LoVo (cell line): ENCODE results near the gene WDR64.

Experiments
- DNase-seq: peaks from one replicate; pipeline ENCODE4 v3.0.0-alpha.2; 2016; ENCODE audit warnings: low spot score

WDR64 gene

GRCh38 chr1:241652012-241652411 is at the start of gene WDR64:
TSS of gene WDR64 (plus strand) at chr1:241652281. CDS start at chr1:241652485, 204 bp downstream.
- no peak for DNase-seq

DNA sequence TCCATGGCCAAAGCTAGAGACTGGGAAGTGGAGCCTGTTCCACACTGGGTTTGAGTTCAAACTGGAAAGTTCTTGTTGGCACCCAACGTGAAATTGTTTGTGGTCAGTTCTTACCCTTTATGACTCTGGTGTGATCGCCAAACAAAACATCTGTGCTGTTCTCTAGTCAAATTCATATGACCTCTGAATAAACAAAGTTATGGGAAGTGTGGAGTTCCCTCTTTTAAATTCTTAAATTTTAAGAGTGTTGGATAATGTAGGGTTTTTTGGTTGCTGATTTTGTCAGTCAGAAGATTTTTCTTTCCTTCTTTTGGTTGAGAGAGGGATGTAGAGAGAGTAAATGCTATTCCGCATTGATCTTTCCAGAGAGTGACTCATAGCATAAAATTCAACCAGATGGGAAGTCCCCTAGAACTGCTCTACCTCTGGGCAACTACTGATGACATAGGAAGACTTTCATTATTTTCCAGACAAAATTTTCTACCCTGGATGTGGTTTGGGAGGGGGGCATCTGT is 48.3 kb upstream of the WDR64 start:
- DNase-seq: no peak

- no peak for DNase-seq
Observed at GRCh38 chr1:241605146-241605805, 46.8 kb upstream of the WDR64 start.

DNA sequence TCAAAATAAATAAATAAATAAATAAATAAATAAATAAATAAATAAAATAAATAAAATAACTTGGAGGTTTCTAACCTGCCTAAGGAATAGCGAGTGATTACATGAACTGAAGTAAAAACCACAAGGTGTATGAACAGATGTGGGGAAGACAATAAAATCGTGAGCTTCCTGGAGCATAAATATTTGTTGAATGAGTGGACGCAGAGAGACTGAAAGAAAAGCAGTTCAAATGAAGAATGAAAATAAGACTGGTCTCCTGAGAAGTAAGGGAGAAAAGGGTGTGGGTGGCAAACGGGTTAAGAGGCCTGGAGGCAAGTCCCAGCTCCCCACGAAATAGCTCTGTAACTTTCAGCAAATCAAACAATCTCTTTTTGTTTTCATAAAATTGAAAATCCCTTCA is 45.5 kb upstream of the WDR64 start:
- DNase-seq: peak; percentile 74

DNA sequence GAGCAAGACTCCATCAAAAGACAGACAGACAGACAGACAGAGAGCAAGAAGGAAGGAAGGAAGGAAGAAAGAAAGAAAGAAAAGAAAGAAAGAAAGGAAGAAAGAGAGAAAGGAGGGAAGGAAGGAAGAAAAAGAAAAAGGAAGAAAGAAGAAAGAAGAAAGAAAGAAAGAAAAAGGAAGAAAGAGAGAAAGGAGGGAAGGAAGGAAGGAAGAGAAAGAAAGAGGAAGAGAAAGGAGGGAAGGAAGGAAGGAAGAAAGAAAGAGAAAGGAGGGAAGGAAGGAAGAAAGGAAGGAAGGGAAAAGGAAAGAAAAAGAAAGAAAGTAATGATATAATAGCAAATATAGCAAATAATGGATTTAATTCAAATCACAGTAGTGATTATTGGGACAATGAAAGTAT is 44.6 kb upstream of the WDR64 start:
- DNase-seq: no peak

DNA sequence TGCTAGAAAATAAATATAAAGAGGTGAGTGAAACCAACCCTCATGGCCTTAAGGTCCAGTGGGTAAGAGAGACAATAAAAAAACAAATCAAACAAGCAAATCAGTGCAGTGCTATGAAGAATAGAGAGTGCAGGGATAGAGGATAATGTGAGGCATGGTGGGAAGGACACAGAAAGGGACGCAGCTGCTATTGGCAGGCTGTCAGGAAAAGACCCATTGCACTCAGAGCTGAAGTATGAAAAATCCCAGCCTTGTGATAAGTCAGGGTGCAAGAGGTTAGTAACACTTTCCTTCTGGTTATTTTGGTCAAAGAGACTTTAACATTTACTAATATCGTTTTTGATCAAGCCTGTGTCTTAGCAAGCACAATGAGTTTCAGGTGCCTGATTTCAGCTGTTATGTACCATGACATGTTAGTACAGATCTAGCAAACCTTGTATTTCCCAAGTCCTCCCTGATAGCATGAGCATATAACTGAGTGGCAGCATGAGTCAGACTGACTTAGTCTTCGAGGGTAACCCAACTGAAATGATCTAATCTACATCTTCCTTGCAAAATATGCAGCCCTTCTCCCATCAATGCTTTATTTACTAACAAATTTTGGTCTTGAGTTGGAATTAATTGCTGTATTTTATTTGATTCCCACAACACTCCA is 43.6 kb upstream of the WDR64 start:
- no peak for DNase-seq

- DNase-seq: peak; percentile 54
Observed at GRCh38 chr1:241610056-241610815, 41.8 kb upstream of the WDR64 start.

DNA sequence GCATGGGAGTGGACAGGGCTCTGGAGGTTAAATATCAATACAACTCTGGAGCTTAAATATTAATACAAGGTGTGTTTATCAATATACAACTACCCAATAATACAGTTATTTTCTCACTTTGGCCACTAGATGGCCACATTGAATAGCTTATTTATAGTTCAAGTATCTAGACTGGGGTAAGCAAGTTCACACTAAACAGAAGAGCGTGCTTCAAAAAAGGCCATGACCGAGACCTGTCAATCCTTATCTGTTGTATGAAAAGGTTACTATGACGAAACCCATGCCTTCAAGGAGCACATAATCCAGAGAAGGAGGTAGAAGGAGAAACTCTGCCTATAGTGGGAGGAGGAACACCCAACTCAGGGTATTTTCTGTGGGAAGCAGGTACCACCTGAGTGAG is 41.0 kb upstream of the WDR64 start:
- peak; percentile 53 for DNase-seq

DNA sequence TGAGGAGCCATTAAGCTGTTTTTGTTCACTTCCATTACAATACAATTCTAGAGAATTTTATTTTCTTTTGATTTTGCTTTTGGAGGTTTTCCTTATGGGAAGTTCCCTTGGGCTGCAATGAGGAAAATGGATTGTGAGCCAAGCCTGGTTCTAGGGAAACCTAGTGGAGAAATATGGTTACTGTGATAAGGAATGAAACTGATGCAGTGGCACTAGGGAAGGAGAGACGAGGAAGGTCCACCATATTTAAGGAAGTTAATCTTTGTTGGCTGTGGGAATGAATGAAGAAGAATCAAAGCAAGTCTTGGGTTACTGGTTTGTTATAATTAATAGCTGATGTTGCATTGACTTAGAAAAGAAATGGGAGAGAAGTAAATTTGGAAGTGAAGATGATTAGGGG is 40.3 kb upstream of the WDR64 start:
- DNase-seq: no peak

- no peak for DNase-seq
Observed at GRCh38 chr1:241612533-241613477, 39.3 kb upstream of the WDR64 start.

GRCh38 chr1:241614144-241614543 is 37.9 kb upstream of the WDR64 start:
- no peak for DNase-seq

GRCh38 chr1:241614572-241614971 is 37.5 kb upstream of the WDR64 start:
- DNase-seq: no peak

DNA sequence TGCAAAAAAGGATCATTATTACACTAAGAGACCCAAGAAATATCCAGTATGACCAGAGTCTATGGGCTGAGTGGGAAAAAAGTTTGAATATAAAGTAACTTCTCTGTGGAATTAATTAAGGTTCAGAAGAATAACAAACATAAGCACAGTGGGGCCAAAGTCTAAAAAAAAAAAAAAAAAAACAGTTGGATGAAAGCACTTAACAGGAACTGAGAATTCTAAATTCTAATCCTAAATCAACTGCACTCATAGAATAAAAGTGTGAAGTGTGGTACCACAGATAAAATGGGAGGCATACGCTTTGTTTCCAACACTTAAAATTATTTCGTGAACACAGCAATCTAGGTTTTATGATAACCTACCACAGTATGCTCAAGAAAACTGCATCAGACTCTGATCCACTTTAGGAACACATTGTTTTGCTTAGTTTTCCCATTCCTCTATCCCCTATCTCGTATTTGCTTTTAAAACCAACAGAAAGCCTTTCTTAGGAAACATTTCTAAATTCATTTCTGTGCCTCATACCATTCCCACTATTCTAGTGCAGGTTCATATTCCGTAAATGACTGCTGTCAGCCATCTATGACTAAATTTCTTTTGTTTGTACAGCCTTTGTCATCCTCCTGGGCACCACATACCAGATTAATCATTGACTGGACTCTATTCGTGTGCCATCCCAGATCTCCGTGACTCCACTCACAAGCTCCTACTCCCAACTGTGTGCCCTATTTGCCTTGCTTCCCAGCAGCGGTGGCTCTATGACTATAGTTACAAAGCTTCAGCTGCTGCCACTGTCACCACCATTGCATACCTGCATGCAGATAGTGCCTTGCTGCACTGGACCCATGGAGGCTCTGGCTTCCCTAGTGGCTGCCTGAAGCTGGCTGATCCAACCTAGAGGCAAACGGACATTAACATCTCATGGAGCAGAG is 36.8 kb upstream of the WDR64 start:
- DNase-seq: peak; percentile 78

- DNase-seq: no peak
Observed at GRCh38 chr1:241617426-241617825, 34.7 kb upstream of the WDR64 start.

- DNase-seq: no peak
Observed at GRCh38 chr1:241622669-241623068, 29.4 kb upstream of the WDR64 start.

DNA sequence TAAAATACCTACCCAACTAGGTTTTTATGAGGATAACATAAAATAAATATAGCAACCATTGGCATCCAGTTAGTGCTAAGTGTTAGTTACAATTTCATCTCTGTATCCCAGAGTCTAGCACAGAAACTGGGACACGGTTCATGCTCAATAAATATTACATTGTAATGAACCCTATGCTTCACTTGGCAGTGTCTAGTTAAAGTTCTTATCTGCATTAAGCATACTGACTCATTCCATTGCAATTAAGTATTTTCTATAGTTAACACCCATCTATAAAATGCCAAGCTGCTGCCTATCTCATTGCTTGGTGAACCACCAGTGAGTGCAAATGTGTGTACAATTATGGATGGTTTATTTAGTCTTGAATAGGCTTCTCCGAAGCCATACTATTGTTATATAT is 27.1 kb upstream of the WDR64 start:
- DNase-seq: peak; percentile 63

DNA sequence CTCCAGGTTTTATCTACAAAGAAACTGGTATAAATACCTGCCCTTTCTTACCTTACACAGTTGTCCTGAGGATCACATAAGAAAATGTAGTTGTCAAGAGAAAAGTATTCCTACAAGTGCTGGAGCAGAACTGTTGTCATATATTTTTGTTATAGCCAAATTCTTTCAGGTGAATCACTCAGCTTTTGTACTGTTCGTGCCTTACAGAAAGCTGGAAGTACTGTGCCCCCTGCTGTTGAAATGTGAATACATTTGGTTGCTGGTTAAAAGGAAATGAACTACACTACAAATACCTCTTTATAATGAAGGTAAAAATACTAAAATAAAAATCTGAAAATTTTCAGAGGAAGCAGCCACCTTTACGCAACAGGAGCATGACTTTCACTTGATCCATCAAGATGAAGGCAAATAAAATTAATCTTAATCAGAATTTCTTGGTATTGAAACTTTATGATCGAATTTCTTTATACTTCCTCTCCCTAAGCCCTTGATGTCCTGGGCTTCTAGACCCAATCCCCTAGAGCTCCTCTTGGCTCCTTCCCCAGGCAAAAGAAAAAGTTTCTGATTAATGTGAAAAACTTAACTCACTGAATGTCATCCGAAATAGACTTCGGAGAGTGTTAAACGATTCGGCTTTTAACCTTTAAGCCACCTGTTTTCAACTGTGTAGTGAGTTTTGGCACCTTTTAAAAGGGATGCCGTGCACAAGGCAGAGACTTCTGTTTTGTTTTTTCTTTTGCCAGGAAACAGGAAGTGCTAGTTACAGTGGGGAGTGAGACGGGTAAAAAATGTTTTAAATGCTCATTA is 24.4 kb upstream of the WDR64 start:
- DNase-seq: peak; percentile 58

DNA sequence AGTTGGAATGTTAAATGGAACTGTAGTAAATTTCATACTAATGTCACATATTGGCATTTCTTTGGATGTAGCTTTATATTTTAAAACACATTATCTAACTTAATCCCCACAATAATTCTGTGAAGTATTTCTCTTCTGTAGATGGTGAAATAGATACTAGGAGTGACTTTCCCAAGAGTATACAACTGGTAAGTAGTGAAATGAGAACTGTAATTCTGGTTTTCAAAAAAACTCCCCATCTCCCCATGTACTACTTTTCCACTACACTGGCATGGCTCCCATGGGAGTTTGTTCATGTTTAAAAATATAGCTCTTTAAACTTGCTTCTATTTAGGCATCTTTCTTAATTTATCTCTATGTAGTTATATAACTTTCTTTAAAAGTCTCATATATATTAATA is 22.1 kb upstream of the WDR64 start:
- DNase-seq: no peak

GRCh38 chr1:241630476-241630875 is 21.6 kb upstream of the WDR64 start:
- DNase-seq: no peak

DNA sequence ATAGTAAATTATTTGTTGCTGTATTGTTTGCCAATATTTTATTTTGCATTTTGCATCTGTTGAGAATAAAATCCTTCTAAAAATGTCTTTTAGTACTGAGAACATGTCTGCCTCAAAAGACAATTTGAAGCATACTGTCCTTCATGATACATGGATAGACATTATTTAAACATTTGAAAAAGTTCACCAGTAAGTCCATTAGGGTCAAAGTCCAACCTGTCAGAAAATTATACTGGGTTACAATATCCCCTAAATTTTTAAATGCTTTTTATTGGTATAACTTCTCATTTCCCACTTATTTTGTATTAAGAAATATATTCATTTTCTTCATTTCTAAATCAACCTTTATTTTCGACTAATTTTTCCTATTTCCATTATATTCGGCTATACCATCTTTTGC is 21.2 kb upstream of the WDR64 start:
- no peak for DNase-seq
